ENCODE data around the gene ELF4. TPM values are rescaled to one million over a fixed set of nuclear protein-coding genes. Genes with fewer than 3 reads are reported as not detected.

The ELF4 gene
- total RNA-seq, 1 experiment from 2014 or later: 9.0 TPM

GRCh38 chrX:130048686-130049222 is 61.5 kb downstream of the ELF4 start:
- intact Hi-C loops (cut with micrococcal nuclease; ENCODE audit: unreplicated experiment): no loop called here
- no peak overlapping the region for H3K4me3 ChIP-seq (ENCODE audit: low read depth, low read length, poor library complexity, severe bottlenecking)
- no TSS peak for BruUV-seq (replicated peaks)
- no peaks in the 10 kb centered on the region for H3K4me1 ChIP-seq (ENCODE audit: insufficient read depth, low read length, poor library complexity, severe bottlenecking)
- TF ChIP-seq EZH2 (IDR thresholded peaks at IDR 0.05; ENCODE audit: borderline replicate concordance, low read depth, low read length, poor library complexity, severe bottlenecking): no peak
- TF ChIP-seq, protein P1, sequence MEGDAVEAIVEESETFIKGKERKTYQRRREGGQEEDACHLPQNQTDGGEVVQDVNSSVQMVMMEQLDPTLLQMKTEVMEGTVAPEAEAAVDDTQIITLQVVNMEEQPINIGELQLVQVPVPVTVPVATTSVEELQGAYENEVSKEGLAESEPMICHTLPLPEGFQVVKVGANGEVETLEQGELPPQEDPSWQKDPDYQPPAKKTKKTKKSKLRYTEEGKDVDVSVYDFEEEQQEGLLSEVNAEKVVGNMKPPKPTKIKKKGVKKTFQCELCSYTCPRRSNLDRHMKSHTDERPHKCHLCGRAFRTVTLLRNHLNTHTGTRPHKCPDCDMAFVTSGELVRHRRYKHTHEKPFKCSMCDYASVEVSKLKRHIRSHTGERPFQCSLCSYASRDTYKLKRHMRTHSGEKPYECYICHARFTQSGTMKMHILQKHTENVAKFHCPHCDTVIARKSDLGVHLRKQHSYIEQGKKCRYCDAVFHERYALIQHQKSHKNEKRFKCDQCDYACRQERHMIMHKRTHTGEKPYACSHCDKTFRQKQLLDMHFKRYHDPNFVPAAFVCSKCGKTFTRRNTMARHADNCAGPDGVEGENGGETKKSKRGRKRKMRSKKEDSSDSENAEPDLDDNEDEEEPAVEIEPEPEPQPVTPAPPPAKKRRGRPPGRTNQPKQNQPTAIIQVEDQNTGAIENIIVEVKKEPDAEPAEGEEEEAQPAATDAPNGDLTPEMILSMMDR (conservative IDR thresholded peaks at IDR 0.05; ENCODE audit: low read depth, low read length): no peak
- no peak for DNase-seq (ENCODE audit: low spot score)
- H3K9me3 ChIP-seq (ENCODE audit: low read depth, low read length, poor library complexity, severe bottlenecking): no peaks in the 10 kb centered on the region
- H3K27me3 ChIP-seq (replicated peaks; ENCODE audit: insufficient read depth, low read depth, low read length, poor library complexity): no peaks in the 10 kb centered on the region
- CTCF ChIA-PET: no interaction called here
- H3K27ac ChIP-seq (ENCODE audit: low read depth, low read length, poor library complexity, severe bottlenecking): no peak overlapping the region
- peaks cover 8% of the 10 kb centered on the region for H3K36me3 ChIP-seq (ENCODE audit: insufficient read depth, low read length, poor library complexity, severe bottlenecking)
- POLR2A ChIA-PET (ENCODE audit: low non-redundant PET): no interaction called here

DNA sequence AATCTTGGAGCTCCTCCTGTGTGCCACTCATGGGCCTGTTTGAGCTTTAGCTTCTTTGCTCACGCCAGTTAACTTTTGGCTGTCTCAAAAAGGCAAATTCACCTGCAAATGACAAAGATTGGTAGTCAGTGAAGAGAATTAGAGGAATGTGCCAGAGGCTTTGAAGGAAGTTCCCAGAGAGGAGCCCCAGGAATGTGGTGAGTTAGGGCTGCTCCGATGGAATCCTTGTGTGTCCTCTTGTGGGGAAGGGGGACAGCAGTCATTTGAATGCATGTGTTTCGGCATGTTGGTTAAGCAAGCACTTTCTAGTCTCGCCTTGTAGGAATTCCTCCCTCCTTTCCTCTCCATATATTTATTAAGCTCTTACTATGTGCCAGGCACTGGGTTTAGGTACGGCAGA is 62.9 kb downstream of the ELF4 start:
- H3K27ac ChIP-seq (ENCODE audit: low read depth, low read length, poor library complexity, severe bottlenecking): no peak overlapping the region
- TF ChIP-seq, protein P1 (conservative IDR thresholded peaks at IDR 0.05; ENCODE audit: low read depth, low read length): no peak
- no peak for TF ChIP-seq EZH2 (IDR thresholded peaks at IDR 0.05; ENCODE audit: borderline replicate concordance, low read depth, low read length, poor library complexity, severe bottlenecking)

DNA sequence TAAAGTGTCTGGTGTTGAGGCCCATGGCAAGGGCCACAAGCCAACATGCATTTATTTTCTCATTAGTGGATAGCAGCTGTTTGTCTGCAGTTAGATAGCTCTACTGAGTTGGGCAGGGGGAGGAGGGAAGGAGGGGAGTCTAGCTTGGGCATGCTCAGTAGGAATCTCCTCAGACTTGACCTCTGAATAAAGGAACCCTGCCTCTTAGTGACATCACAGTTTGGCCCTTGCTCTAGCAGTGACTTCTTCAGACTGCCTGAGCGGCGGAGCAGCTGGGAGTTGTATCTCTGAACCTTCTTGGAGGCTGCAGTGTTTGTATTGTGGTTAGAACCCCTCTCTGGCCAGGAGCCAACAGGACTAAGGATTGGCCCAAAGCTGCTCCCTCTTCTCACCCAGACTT is 70.5 kb downstream of the ELF4 start:
- Histone ChIP-seq H3K27me3 (replicated peaks; ENCODE audit: insufficient read depth, low read depth, low read length, poor library complexity) (no peaks in the 10 kb centered on the region), H3K4me1 (ENCODE audit: insufficient read depth, low read length, poor library complexity, severe bottlenecking) (no peaks in the 10 kb centered on the region), H3K9me3 (ENCODE audit: low read depth, low read length, poor library complexity, severe bottlenecking) (no peaks in the 10 kb centered on the region), H3K4me3 (ENCODE audit: low read depth, low read length, poor library complexity, severe bottlenecking) (no peak overlapping the region), H3K36me3 (ENCODE audit: insufficient read depth, low read length, poor library complexity, severe bottlenecking) (peaks cover 2% of the 10 kb centered on the region), H3K27ac (ENCODE audit: low read depth, low read length, poor library complexity, severe bottlenecking) (no peak overlapping the region)
- ChIA-PET POLR2A (ENCODE audit: low non-redundant PET) (no interaction called here), CTCF (interaction anchor here (0.6 kb wide), 1 partner anchor 68 kb away, joined by 5 read pairs; no protein-coding TSS in a partner anchor)
- TF ChIP-seq EZH2 (IDR thresholded peaks at IDR 0.05; ENCODE audit: borderline replicate concordance, low read depth, low read length, poor library complexity, severe bottlenecking): no peak
- TF ChIP-seq, protein P1 (conservative IDR thresholded peaks at IDR 0.05; ENCODE audit: low read depth, low read length): no peak
- intact Hi-C loops (cut with micrococcal nuclease; ENCODE audit: unreplicated experiment): no loop called here
- DNase-seq (ENCODE audit: low spot score): no peak
- no TSS peak for BruUV-seq (replicated peaks)

More for the DNA sequence above, 62.9 kb downstream of the ELF4 start:
- Histone ChIP-seq H3K27me3 (replicated peaks; ENCODE audit: insufficient read depth, low read depth, low read length, poor library complexity) (no peaks in the 10 kb centered on the region), H3K4me1 (ENCODE audit: insufficient read depth, low read length, poor library complexity, severe bottlenecking) (no peaks in the 10 kb centered on the region), H3K4me3 (ENCODE audit: low read depth, low read length, poor library complexity, severe bottlenecking) (no peak overlapping the region), H3K9me3 (ENCODE audit: low read depth, low read length, poor library complexity, severe bottlenecking) (no peaks in the 10 kb centered on the region), H3K36me3 (ENCODE audit: insufficient read depth, low read length, poor library complexity, severe bottlenecking) (peaks cover 6% of the 10 kb centered on the region)
- DNase-seq (ENCODE audit: low spot score): no peak
- POLR2A ChIA-PET (ENCODE audit: low non-redundant PET): no interaction called here
- intact Hi-C loops (cut with micrococcal nuclease; ENCODE audit: unreplicated experiment): no loop called here
- BruUV-seq (replicated peaks): no TSS peak
- CTCF ChIA-PET: interaction anchor here (0.8 kb wide), 1 partner anchor 13 kb away, joined by 4 read pairs; no protein-coding TSS in a partner anchor
